Activated naive CD4-positive, alpha-beta T cell treated with anti-CD3 and anti-CD28 coated beads, Interleukin-2, amount 10 ng/mL, durations not matched to agents 5 hours and 36 hours (primary cell): Measurements from ENCODE around the gene TRIM25. TPM values are rescaled to one million over a fixed set of nuclear protein-coding genes. Genes with fewer than 3 reads are reported as not detected.

Source experiments
- total RNA-seq, 2 experiments: library from RNA; stranded (reverse); gene quantifications; one replicate each; pipeline ENCODE4 v1.2.3, GENCODE V29; 2021

Gene TRIM25, protein sequence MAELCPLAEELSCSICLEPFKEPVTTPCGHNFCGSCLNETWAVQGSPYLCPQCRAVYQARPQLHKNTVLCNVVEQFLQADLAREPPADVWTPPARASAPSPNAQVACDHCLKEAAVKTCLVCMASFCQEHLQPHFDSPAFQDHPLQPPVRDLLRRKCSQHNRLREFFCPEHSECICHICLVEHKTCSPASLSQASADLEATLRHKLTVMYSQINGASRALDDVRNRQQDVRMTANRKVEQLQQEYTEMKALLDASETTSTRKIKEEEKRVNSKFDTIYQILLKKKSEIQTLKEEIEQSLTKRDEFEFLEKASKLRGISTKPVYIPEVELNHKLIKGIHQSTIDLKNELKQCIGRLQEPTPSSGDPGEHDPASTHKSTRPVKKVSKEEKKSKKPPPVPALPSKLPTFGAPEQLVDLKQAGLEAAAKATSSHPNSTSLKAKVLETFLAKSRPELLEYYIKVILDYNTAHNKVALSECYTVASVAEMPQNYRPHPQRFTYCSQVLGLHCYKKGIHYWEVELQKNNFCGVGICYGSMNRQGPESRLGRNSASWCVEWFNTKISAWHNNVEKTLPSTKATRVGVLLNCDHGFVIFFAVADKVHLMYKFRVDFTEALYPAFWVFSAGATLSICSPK
- total RNA-seq: 10 to 100 TPM; 77.1 to 77.7 TPM

DNA sequence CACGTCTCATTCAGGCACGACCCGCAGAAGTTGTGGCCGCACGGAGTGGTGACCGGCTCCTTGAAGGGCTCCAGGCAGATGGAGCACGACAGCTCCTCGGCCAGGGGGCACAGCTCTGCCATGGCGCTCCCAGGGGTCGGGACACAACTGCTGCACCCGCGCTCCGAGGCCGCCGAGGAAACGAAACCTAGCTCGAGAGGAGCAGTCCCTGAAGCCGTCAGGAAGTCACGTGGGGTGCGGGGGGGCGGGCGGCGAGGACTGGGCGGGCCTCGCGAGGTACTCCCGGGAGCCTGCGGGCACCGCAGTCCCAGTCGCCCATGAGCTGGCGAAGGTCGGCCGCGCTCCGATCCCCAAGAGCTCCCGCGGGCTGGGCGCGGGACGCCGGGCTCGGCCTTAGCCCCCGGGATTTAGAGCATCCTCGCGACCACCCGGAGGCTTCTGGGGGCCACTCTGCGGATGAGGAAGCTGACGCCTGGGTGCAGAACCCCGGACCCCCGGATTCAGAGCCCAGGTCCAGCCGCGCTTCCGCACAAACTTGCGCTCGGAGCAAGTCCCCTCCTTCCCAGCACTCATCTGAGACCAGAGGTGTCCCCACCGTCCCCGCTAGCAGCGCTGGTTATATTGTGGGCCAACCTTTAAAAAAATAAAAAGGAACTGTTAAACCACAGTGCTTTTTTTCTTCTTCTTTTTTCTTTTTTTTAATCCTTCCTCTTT, at the start of gene TRIM25:
Gene TRIM25 (minus strand): TSS at position 183 of the 714 bp plus-strand sequence. CDS start 61 bp downstream, at position 122.

DNA sequence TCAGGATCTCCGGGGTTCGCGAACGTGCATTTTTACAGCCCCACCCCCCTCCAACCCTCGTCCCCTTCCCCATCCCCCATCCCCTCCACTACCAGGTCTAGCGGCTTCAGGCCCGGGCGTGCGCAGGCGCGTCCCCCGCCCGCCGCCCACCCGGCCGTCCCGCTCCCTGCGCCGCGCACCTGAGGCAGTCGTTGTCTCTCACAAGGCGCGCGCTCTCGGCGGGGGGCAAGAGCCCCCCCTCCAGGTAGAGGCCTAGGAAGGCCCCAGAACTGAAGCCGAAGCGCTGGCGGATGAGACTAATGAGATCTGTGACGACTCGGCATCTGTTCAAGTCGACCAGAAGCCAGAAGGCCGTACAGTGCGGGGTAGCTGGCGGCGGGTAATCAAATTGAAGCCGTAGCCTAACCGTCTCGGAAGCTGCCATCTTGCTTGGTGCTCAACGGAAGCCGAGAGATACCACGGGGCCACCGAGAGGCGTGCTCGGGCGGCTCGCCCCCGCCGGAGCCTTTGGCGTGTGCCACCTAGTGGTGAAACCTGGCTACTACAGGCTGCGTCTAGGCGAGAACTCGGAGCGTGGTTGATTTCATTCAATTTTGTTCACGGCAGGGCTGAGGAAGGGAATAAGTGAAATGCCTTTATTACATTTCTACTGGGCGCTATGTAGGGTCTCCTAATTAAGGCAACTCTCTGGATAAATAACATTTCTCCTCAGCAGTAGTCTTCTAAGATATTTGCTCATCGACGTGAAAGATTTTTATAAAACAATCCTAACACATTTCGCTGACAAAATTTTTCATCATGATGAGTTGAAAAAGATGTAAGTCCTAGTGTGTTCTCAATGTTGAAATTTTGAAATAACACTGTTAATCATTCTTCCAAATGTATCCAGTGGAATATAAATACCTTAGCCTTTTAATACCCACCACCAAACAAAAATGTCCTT, 47.0 kb upstream of the TRIM25 start, which contains the start of gene COIL:
Gene COIL (minus strand): TSS at position 455 of the 943 bp plus-strand sequence. CDS start 31 bp downstream, at position 424.

Other genes starting within 250 kb of the TRIM25 start
- 1 to 10 TPM; 3.1 to 3.6 TPM for gene C17orf67, start 80.1 kb downstream of the TRIM25 start, total RNA-seq
- gene DGKE, start 79.9 kb downstream of the TRIM25 start, total RNA-seq: 10 to 100 TPM; 29.8 to 31.8 TPM
- 10 to 100 TPM; 16.3 to 17.8 TPM for gene COIL, start 47.0 kb upstream of the TRIM25 start, total RNA-seq
- 10 to 100 TPM; 10.4 to 11.3 TPM for gene SCPEP1, start 64.1 kb upstream of the TRIM25 start, total RNA-seq
- 10 to 100 TPM; 29.9 to 34.8 TPM for gene AKAP1, start 171.2 kb upstream of the TRIM25 start, total RNA-seq